GM12801 (cell line): ENCODE data around the gene ONECUT2.

Experiments used
- TF ChIP-seq, protein P1 (sequence below): IDR thresholded peaks from one replicate; pipeline ENCODE4 v1.5.1; 2011; ENCODE audit warnings: control low read depth; ENCODE audit not compliant: insufficient read length; ENCODE audit errors: extremely low read depth

The ONECUT2 gene

DNA sequence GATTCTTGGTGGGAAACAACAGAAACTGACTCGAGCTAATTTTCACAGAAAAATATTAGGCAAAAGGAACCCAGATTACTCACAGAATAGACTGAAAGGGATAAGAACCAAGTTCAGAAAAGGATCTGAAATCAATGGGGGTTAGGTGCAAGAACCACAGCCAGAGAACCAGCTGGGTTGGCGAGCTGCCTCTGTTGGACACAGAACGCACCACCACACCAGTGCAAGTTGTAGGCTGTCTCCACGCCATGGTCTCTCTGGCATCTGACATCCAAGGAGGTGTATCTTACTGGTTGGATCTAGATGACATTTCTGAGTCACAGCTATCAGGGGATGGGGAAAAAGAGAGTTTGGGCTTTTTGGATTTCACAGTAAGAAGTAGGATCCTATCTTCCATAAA lies 18.6 kb upstream of the ONECUT2 start:
- TF ChIP-seq, protein P1, sequence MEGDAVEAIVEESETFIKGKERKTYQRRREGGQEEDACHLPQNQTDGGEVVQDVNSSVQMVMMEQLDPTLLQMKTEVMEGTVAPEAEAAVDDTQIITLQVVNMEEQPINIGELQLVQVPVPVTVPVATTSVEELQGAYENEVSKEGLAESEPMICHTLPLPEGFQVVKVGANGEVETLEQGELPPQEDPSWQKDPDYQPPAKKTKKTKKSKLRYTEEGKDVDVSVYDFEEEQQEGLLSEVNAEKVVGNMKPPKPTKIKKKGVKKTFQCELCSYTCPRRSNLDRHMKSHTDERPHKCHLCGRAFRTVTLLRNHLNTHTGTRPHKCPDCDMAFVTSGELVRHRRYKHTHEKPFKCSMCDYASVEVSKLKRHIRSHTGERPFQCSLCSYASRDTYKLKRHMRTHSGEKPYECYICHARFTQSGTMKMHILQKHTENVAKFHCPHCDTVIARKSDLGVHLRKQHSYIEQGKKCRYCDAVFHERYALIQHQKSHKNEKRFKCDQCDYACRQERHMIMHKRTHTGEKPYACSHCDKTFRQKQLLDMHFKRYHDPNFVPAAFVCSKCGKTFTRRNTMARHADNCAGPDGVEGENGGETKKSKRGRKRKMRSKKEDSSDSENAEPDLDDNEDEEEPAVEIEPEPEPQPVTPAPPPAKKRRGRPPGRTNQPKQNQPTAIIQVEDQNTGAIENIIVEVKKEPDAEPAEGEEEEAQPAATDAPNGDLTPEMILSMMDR, result no peak

DNA sequence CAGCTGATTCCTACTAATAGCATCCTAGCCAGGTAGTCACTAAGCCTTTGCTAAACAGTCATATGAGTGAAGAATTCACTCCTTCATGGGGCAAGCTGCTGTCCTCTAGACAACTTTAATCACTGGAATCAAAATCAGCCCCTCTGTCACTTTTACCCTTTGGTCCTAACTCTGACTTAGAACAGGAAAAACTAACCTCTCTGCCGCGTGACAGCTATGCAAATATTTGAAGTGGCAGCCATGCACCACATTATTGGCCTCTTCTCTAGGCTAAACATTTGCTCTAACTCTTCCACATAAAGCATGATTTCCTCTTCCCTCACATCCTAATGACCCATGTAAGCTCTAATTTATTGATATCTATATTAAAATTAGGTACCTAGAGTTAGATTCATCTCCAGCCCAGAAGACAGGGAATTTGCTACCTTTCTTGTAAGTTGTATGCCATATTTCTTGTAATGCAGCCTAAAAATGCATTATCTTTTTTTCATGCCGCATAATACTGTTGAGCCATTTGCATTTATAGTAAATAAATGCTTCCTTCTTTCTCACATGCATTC lies 12.8 kb upstream of the ONECUT2 start:
- TF ChIP-seq, protein P1, result no peak

DNA sequence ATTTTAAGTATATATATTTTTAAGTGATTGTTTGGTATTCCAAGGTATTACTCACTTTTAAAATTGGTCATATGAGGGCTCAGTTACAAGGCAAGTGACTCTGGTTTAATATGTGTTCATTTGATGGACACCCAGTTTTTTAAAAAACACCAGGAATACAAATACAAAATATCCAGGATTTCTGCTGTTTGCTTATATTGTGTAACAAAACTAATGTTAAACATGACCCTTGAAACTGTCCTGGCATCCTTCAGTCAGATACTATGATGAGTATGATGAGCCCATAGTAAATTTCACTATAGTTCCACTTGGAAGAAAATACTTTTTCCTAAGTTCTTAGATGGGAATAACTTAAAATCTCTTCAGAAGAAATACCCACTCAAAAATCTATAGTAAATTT lies 11.4 kb upstream of the ONECUT2 start:
- TF ChIP-seq, protein P1, result no peak

DNA sequence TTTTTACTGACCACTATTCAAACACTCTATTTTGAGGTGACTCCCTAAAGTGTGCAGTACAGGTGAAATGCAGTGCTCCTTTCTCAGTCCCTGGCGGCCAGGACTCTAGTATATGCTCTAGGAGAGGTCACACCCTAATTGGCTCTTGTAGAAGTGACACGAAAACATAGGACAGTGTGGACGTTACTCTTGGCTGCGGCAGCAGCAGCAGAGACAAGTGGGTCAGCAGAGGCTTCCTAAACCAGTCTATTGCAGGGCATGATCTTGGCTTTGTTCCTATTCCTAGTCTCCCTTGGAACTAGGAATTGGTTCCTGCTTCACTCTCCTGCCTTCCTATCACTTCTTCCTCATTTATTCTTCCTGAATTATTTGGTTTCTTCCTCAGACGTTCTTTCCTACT lies 10.1 kb upstream of the ONECUT2 start:
- TF ChIP-seq, protein P1, result no peak

DNA sequence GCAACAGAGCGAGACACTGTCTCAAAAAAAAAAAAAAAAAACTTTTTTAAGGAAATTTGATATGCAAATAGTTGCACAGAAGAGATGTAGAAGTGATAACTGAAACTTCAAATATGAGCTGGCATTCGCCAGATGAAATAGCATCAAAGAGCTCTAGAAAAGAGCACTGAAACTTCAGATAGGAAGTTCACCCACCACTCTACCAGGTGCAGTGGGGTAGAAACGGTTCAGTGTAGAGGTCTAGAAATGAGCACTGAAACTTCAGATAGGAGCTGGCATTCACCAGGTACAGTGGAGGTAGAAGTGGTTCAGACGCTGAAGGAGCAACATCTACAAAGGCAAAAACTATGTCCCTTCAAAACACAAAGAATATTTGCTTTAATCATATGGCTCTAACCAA lies 9.0 kb upstream of the ONECUT2 start:
- TF ChIP-seq, protein P1, result no peak

DNA sequence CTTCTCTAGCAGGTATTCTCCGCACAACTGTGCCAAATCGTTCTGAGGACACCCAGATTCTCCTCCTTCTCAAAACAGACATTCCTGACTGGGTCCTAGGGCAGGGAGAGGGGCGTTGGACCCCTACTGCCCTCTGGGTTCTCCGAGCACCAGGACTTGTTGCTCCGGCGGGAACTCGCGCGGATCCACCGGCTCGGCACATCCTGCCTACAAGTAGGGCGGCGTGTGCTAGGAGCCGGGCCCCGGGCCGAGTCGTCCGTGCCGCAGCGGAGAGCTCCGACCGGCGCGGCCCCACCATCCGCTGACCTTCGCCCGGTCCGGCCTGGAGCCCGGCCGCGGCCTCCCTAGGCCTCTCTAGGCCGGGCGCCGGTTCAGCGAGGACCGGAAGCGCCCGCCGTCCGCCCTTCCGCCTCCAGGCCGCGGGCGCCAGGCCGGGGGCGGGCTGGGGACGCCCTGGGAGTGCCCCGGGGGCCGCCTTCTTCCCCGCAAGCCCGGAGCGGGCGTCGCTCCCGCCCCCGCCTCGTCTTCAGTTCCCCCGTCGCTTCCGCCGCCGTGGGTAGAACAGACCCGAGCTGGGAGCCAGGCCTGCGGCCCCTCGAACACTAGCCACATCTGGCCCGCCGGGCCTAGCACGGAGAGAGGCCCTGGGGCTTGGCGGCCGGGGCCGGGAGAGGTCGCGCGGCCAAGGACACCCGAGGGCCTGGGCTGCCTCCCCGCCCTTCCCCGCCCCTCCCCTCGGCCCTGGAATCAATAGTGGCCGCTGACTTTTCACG lies 7.6 kb upstream of the ONECUT2 start:
- TF ChIP-seq, protein P1, result no peak

DNA sequence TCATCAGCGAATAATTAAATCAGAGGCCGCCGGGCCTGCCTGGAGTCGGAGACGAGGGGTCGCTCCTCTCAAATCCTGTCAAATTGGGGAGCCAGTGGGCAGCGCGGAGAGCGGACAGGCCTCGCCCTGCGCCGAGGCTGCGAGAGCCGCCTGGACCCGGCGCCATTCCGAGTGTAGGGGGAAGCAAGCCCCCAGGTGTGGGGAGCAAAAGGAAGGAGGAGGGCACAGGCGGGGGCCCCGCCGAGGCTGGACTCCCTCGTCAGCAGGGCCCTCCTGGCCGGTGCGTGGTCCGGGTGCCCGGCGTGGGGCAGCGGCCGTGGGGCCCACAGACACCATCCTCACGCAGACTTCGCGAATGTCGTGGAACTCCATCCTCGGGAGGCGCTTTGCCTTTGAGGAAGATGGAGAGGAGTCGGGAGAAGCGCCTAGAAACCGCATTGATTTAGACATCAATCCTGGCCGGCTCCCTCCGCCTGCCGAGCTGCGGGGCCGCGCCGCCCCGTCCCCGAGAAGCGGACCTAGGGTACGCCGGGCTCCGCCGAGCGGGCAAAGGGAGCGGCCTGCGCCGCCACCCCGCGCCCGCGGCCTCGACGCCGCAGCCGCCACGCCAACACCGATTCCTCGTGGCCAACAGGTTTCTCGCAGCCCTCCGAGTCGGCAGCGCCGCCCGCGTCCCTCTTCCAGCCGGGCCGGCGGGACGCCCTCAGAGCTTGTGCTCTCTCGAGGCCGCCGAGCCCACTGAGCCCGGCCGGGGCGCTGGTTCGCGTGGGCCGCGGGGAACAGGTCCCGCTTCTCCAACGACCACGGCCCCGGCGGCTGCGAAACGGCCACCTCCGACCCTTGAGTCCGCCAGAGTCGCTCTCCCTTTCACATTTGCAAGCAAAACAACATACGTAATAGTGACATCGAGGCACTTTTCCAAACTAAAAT lies 6.7 kb upstream of the ONECUT2 start:
- TF ChIP-seq, protein P1, result no peak
